Common myeloid progenitor, CD34-positive (primary cell): Measurements from ENCODE around the gene ZP2.

Experiments used
- CTCF ChIA-PET: fragments of 350-600 bp; sonication (Branson Sonifier 250); formaldehyde crosslinking; loops from one replicate; lab custom pipeline; 2021; ENCODE audit warnings: antibody characterized with exemption; lab: Charles Lee
- POLR2A ChIA-PET: fragments of 350-600 bp; sonication (Branson Sonifier 250); formaldehyde crosslinking; loops from one replicate; lab custom pipeline; 2021; ENCODE audit warnings: antibody characterized with exemption; lab: Charles Lee
- DNase-seq, 3 donors: peaks; one replicate each; pipeline versions ENCODE4 v3.0.0 to v3.0.0-alpha.2; 2013
- H3K27ac ChIP-seq, 2 experiments: 1 replicate in 1 of 2; 2 replicates in 1 of 2; pipeline ENCODE4 v1.7.0; 2013; ENCODE audit warnings: inconsistent platforms in 2 of 2, low read length in 2 of 2, mild to moderate bottlenecking in 2 of 2, low read depth in 1 of 2, moderate library complexity in 1 of 2; ENCODE audit not compliant: severe bottlenecking in 2 of 2, insufficient read depth in 1 of 2, poor library complexity in 1 of 2
- H3K27me3 ChIP-seq, 5 experiments: replicated peaks in 2 of 5; 1 replicate in 3 of 5; 2 replicates in 2 of 5; pipeline versions ENCODE4 v1.6.1 to v1.7.0; 2013; ENCODE audit warnings: low read length in 4 of 5, mild to moderate bottlenecking in 2 of 5, moderate library complexity in 2 of 5, inconsistent platforms in 1 of 5; ENCODE audit not compliant: insufficient read depth in 5 of 5, control insufficient read depth in 4 of 5
- H3K36me3 ChIP-seq, 4 experiments: 1 replicate in 2 of 4; 2 replicates in 2 of 4; pipeline versions ENCODE4 v1.6.1 to v1.7.0; 2013; ENCODE audit warnings: low read length in 3 of 4, control low read depth in 1 of 4, mild to moderate bottlenecking in 1 of 4; ENCODE audit not compliant: control insufficient read depth in 4 of 4, insufficient read depth in 4 of 4
- H3K4me1 ChIP-seq, 4 experiments: 1 replicate in 3 of 4; 2 replicates in 1 of 4; pipeline versions ENCODE4 v1.6.1 to v1.7.1; 2013; ENCODE audit warnings: low read length in 3 of 4, mild to moderate bottlenecking in 3 of 4, control low read depth in 1 of 4, inconsistent platforms in 1 of 4, moderate library complexity in 1 of 4; ENCODE audit not compliant: control insufficient read depth in 4 of 4, insufficient read depth in 4 of 4; ENCODE audit errors: control extremely low read depth in 1 of 4
- H3K4me3 ChIP-seq, 7 experiments: 1 replicate in 4 of 7; 2 replicates in 3 of 7; pipeline versions ENCODE4 v1.5.1 to v1.7.0; 2013; ENCODE audit warnings: mild to moderate bottlenecking in 7 of 7, low read length in 6 of 7, moderate library complexity in 6 of 7, inconsistent platforms in 2 of 7, low read depth in 2 of 7, control low read depth in 1 of 7; ENCODE audit not compliant: insufficient read depth in 4 of 7, control insufficient read depth in 1 of 7; ENCODE audit errors: extremely low read depth in 1 of 7
- H3K9me3 ChIP-seq, 5 experiments: 1 replicate in 4 of 5; 2 replicates in 1 of 5; pipeline versions ENCODE4 v1.6.1 to v1.7.1; 2013; ENCODE audit warnings: low read length in 4 of 5, mild to moderate bottlenecking in 2 of 5, inconsistent platforms in 1 of 5, low read depth in 1 of 5, moderate library complexity in 1 of 5; ENCODE audit not compliant: control insufficient read depth in 4 of 5, insufficient read depth in 2 of 5; ENCODE audit errors: control extremely low read depth in 1 of 5
- WGBS: methylation state at CpG from one replicate; pipeline ENCODE4 v1.1.5; 2013; ENCODE audit not compliant: insufficient coverage; 5-methylcytosine and 5-hydroxymethylcytosine counted together

The ZP2 gene

GRCh38 chr16:21227866-21228265, 16.5 kb upstream of the ZP2 start:
- CTCF ChIA-PET, result no interaction called here
- Histone ChIP-seq H3K27ac (no peak overlapping the region), H3K27me3 (peaks cover 2 to 13% (median 11%) of the 10 kb centered on the region in 5 experiments), H3K4me3 (no peak overlapping the region), H3K9me3 (no peaks in the 10 kb centered on the region), H3K36me3 (no peaks in the 10 kb centered on the region), H3K4me1 (no peaks in the 10 kb centered on the region)
- POLR2A ChIA-PET, result no interaction called here
- DNase-seq, result no peak

DNA sequence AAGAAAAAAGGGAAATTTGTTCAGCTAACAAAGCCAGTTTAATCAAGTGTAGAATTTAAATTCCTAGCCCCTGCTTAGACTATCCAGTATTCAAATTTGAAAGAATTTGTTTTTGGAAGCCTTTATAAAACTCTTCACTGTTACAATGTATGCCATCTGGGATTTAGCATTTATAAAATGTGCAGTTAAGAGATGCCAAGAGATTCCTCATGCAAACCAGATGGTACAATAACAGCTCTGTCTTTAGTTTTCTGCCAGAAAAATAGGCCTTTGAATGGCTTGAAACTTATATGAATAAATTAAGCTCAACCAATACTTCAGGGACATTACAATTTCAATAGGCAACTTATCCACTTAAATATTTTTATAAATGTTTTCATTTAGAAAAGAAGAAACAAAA, 15.4 kb upstream of the ZP2 start:
- no peaks in the 10 kb centered on the region for H3K4me1 ChIP-seq
- no peaks in the 10 kb centered on the region for H3K9me3 ChIP-seq
- H3K27me3 ChIP-seq, result peaks cover 2 to 16% (median 12%) of the 10 kb centered on the region in 5 experiments
- no peak overlapping the region for H3K27ac ChIP-seq
- H3K4me3 ChIP-seq, result no peak overlapping the region
- H3K36me3 ChIP-seq, result no peaks in the 10 kb centered on the region
- POLR2A ChIA-PET, result no interaction called here
- DNase-seq, result no peak
- CTCF ChIA-PET, result no interaction called here

DNA sequence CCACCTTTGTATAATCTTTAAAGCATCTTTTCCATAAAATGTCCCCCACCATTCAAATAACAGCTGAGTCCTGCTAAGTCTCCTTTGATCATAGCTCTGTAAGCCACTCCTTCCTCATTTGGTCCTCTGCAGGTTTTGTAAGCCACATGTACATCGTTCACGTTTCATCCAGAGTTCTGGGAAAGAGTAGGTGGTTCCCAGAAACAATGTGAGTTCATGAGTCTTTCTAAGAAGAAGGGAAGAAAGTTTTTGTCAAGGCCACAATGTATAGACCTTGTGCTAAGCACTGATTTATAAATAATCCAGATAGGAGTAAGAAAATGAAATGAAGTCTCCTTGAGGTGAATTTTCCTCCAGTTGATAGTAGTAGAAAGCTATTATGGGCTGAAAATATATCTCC, 13.4 kb upstream of the ZP2 start:
- CTCF ChIA-PET, result no interaction called here
- Histone ChIP-seq H3K27me3 (peaks cover 2 to 19% (median 12%) of the 10 kb centered on the region in 5 experiments), H3K4me3 (no peak overlapping the region), H3K27ac (no peak overlapping the region), H3K36me3 (no peaks in the 10 kb centered on the region), H3K9me3 (no peaks in the 10 kb centered on the region), H3K4me1 (no peaks in the 10 kb centered on the region)
- POLR2A ChIA-PET, result no interaction called here
- WGBS, result no CpG with 5 or more reads among the region's 2 CpGs
- no peak for DNase-seq

DNA sequence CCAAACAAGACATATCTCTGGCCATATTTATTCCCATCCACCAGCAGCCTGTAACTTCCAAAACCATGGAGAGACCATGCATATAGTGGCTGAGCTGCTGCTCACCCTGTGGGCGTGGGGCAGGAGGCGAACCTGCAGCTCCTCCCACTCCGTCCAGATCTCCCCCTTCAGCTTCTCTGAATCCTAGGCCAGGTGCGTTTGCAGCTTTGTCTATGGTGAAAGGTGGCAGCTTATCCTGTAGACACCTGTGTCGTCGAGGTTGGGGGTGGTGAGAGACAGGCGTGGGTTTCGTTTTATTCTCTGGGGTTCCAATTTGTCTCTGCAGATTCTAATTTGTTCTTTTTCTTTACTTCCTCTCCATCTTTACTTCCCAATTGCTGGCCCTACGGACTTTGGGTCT, 12.4 kb upstream of the ZP2 start:
- H3K36me3 ChIP-seq, result no peaks in the 10 kb centered on the region
- H3K27ac ChIP-seq, result no peak overlapping the region
- DNase-seq, result no peak
- no peaks in the 10 kb centered on the region for H3K9me3 ChIP-seq
- ChIA-PET POLR2A (no interaction called here), CTCF (no interaction called here)
- peaks cover 2 to 18% (median 13%) of the 10 kb centered on the region in 5 experiments for H3K27me3 ChIP-seq
- H3K4me3 ChIP-seq, result no peak overlapping the region
- WGBS, result 78% methylated on average over 5 of the region's 9 CpGs
- H3K4me1 ChIP-seq, result no peaks in the 10 kb centered on the region

DNA sequence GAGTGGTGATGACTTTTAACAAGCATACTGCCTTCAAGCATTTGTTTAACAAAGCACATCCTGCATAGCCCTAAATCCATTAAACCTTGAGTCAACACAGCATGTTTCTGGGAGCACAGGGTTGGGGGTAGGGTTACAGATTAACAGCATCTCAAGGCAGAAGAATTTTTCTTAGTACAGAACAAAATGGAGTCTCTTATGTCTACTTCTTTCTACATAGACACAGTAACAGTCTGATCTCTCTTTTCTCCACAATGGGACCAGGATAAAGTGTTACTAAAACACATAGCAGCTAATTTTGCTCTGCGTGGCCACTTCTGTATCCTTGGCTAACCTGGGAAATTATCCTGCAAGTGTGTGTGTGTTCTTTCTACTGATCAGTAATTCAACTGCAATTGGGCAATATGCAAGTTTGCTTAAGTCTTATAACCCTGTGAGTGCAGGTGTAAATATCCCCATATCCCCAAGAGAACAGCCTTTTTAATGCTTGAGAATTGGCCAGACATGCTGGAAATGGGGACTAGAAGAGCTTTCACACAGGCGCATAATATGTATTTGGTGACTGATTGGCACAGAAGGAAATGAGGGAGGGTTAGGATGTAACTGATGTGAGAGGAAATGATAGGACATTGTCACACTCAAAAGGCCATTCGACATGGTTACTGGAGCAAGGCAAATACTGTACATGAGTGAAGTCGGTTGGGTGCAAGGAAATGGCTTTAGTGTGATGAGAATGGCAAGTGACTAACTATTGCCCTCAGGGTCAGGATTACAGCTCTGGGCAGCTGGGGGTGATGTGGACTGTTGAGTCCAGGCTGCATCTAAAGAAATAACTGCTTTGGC, 11.3 kb upstream of the ZP2 start:
- ChIA-PET CTCF (no interaction called here), POLR2A (no interaction called here)
- WGBS, result 95% methylated on average over 3 of the region's 4 CpGs
- Histone ChIP-seq H3K36me3 (no peaks in the 10 kb centered on the region), H3K9me3 (no peaks in the 10 kb centered on the region), H3K27me3 (peaks cover 2 to 15% (median 8%) of the 10 kb centered on the region in 5 experiments), H3K4me3 (no peak overlapping the region), H3K4me1 (no peaks in the 10 kb centered on the region), H3K27ac (no peak overlapping the region)
- DNase-seq, result no peak

GRCh38 chr16:21219551-21219950, 8.2 kb upstream of the ZP2 start:
- Histone ChIP-seq H3K27ac (no peak overlapping the region), H3K9me3 (no peaks in the 10 kb centered on the region), H3K4me1 (no peaks in the 10 kb centered on the region), H3K27me3 (peaks cover 2 to 12% (median 4%) of the 10 kb centered on the region in 5 experiments), H3K4me3 (no peak overlapping the region), H3K36me3 (no peaks in the 10 kb centered on the region)
- CTCF ChIA-PET, result no interaction called here
- POLR2A ChIA-PET, result no interaction called here
- no peak for DNase-seq
- no CpG with 5 or more reads among the region's 2 CpGs for WGBS

GRCh38 chr16:21218153-21218552, 6.8 kb upstream of the ZP2 start:
- Histone ChIP-seq H3K4me3 (no peak overlapping the region), H3K27me3 (peaks cover 0 to 16% (median 3%) of the 10 kb centered on the region in 5 experiments), H3K4me1 (no peaks in the 10 kb centered on the region), H3K27ac (no peak overlapping the region), H3K36me3 (no peaks in the 10 kb centered on the region), H3K9me3 (no peaks in the 10 kb centered on the region)
- CTCF ChIA-PET, result no interaction called here
- POLR2A ChIA-PET, result no interaction called here
- peak in 1 of 3 donors; percentile 9 for DNase-seq
- WGBS, result 75% methylated on average over 5 of the region's 7 CpGs
